ENCODE measurements around the gene MAGEB10.
"Not testable (repeated sequence)": the region's sequence is repeated elsewhere in the genome, so short reads cannot be mapped to it uniquely, and the experiment has no call there.

The MAGEB10 gene

GRCh38 chrX:27808226-27808625, 436 bp downstream of the MAGEB10 start:
- TF ChIP-seq CTCF (IDR thresholded peaks at IDR 0.05; ENCODE audit: borderline replicate concordance, control extremely low read depth, extremely low read depth, insufficient read depth, missing control alignments): no peak
- in situ Hi-C loops (cut with MboI; ENCODE audit: low sequenced_read_pairs, unreplicated experiment): no loop called here
- DNase-seq (ENCODE audit: low spot score): no peak

- in situ Hi-C loops (cut with MboI; ENCODE audit: low sequenced_read_pairs, unreplicated experiment); DNase-seq (ENCODE audit: low spot score): not testable (repeated sequence)
Observed at GRCh38 chrX:27808991-27809859, 1.4 kb downstream of the MAGEB10 start.

GRCh38 chrX:27815209-27815608, 7.4 kb downstream of the MAGEB10 start:
- in situ Hi-C loops (cut with MboI; ENCODE audit: low sequenced_read_pairs, unreplicated experiment): no loop called here

GRCh38 chrX:27823812-27824211, 16.0 kb downstream of the MAGEB10 start:
- no peak for TF ChIP-seq CTCF (IDR thresholded peaks at IDR 0.05; ENCODE audit: borderline replicate concordance, control extremely low read depth, extremely low read depth, insufficient read depth, missing control alignments)
- DNase-seq (ENCODE audit: low spot score): no peak
- in situ Hi-C loops (cut with MboI; ENCODE audit: low sequenced_read_pairs, unreplicated experiment): no loop called here

More at GRCh38 chrX:27815209-27815608, 7.4 kb downstream of the MAGEB10 start:
- DNase-seq (ENCODE audit: low spot score): no peak
- no peak for TF ChIP-seq CTCF (IDR thresholded peaks at IDR 0.05; ENCODE audit: borderline replicate concordance, control extremely low read depth, extremely low read depth, insufficient read depth, missing control alignments)

- no peak for DNase-seq (ENCODE audit: low spot score)
- in situ Hi-C loops (cut with MboI; ENCODE audit: low sequenced_read_pairs, unreplicated experiment): no loop called here
- no peak for TF ChIP-seq CTCF (IDR thresholded peaks at IDR 0.05; ENCODE audit: borderline replicate concordance, control extremely low read depth, extremely low read depth, insufficient read depth, missing control alignments)
Observed at GRCh38 chrX:27838185-27838584, 30.4 kb downstream of the MAGEB10 start.

GRCh38 chrX:27840881-27841280, 33.1 kb downstream of the MAGEB10 start:
- no peak for TF ChIP-seq CTCF (IDR thresholded peaks at IDR 0.05; ENCODE audit: borderline replicate concordance, control extremely low read depth, extremely low read depth, insufficient read depth, missing control alignments)
- no peak for DNase-seq (ENCODE audit: low spot score)
- in situ Hi-C loops (cut with MboI; ENCODE audit: low sequenced_read_pairs, unreplicated experiment): no loop called here

GRCh38 chrX:27842859-27843258, 35.1 kb downstream of the MAGEB10 start:
- no peak for TF ChIP-seq CTCF (IDR thresholded peaks at IDR 0.05; ENCODE audit: borderline replicate concordance, control extremely low read depth, extremely low read depth, insufficient read depth, missing control alignments)
- in situ Hi-C loops (cut with MboI; ENCODE audit: low sequenced_read_pairs, unreplicated experiment): no loop called here
- no peak for DNase-seq (ENCODE audit: low spot score)

Measured in GM13976 (cell line).